ENCODE data around the gene YKT6. TPM values are rescaled to one million over a fixed set of nuclear protein-coding genes. Genes with fewer than 3 reads are reported as not detected.

Gene YKT6
- total RNA-seq, 1 donor from 2014 or later, result 53.3 TPM

DNA sequence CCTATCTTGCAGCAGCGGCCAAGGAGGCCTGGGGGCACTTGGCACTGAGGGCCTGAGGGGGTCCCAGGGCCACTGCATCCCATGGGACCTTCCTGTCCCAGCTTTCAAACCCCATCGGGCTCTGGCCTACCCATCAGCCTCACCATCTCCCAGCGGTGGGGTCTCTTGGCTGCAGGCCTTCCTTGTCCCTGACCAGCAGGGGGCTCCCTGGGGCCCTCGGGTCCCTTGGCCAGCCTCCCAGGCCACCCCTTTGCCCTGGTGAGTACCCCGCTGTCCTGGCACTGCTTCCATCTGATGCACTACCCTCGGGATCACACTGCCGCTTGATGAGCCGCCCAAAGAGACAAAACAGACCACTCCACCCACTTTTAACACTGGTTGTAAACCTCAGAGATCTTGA lies 43.5 kb downstream of the YKT6 start:
- H3K4me1 ChIP-seq, result peaks cover 11% of the 10 kb centered on the region
- H3K4me3 ChIP-seq, result no peak overlapping the region
- intact Hi-C loops (cut with micrococcal nuclease), result loop anchor here (10.0 kb wide), 1 partner anchor 231 kb away; no protein-coding TSS in a partner anchor
- H3K27me3 ChIP-seq (ENCODE audit: low read depth), result no peaks in the 10 kb centered on the region
- no peak for DNase-seq
- no peak overlapping the region for H3K27ac ChIP-seq (replicated peaks)
- H3K9me3 ChIP-seq (replicated peaks), result no peaks in the 10 kb centered on the region
- TF ChIP-seq, protein P1, sequence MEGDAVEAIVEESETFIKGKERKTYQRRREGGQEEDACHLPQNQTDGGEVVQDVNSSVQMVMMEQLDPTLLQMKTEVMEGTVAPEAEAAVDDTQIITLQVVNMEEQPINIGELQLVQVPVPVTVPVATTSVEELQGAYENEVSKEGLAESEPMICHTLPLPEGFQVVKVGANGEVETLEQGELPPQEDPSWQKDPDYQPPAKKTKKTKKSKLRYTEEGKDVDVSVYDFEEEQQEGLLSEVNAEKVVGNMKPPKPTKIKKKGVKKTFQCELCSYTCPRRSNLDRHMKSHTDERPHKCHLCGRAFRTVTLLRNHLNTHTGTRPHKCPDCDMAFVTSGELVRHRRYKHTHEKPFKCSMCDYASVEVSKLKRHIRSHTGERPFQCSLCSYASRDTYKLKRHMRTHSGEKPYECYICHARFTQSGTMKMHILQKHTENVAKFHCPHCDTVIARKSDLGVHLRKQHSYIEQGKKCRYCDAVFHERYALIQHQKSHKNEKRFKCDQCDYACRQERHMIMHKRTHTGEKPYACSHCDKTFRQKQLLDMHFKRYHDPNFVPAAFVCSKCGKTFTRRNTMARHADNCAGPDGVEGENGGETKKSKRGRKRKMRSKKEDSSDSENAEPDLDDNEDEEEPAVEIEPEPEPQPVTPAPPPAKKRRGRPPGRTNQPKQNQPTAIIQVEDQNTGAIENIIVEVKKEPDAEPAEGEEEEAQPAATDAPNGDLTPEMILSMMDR (IDR thresholded peaks at IDR 0.05; ENCODE audit: borderline replicate concordance), result peak; percentile 62
- no peaks in the 10 kb centered on the region for H3K36me3 ChIP-seq

DNA sequence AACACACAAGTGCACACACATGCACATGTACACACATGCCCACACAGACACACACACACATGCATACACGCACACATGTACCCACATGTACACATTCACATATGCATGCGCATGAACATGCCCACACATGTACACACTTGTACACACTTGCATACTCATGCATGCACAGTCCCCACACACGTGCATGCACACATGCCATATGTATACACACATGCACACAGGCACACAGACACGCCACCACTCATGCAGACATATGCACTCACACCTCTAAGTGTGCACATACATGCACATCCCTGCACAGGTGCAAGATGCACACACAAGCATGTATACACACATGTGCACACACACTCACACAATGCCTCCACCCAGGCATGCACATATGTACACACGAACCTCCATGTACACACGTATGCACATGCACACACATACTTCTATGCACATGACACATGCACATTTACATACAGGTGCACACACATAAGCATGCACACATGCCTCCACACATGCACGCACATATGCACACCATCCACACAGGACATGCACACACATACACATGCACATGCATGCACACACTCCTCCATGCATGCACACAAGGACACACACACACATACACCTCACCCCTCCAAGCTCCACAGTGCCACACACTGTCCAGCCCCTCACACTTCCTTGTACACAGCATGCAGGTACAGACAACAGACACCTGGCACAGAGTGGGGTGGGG lies 45.8 kb downstream of the YKT6 start:
- Histone ChIP-seq H3K27ac (replicated peaks) (no peak overlapping the region), H3K9me3 (replicated peaks) (no peaks in the 10 kb centered on the region), H3K4me1 (peaks cover 5% of the 10 kb centered on the region), H3K27me3 (ENCODE audit: low read depth) (no peaks in the 10 kb centered on the region), H3K4me3 (no peak overlapping the region), H3K36me3 (no peaks in the 10 kb centered on the region)
- TF ChIP-seq, protein P1 (IDR thresholded peaks at IDR 0.05; ENCODE audit: borderline replicate concordance), result no peak
- intact Hi-C loops (cut with micrococcal nuclease), result loop anchor here (10.0 kb wide), 1 partner anchor 228 kb away; no protein-coding TSS in a partner anchor
- DNase-seq, result no peak

DNA sequence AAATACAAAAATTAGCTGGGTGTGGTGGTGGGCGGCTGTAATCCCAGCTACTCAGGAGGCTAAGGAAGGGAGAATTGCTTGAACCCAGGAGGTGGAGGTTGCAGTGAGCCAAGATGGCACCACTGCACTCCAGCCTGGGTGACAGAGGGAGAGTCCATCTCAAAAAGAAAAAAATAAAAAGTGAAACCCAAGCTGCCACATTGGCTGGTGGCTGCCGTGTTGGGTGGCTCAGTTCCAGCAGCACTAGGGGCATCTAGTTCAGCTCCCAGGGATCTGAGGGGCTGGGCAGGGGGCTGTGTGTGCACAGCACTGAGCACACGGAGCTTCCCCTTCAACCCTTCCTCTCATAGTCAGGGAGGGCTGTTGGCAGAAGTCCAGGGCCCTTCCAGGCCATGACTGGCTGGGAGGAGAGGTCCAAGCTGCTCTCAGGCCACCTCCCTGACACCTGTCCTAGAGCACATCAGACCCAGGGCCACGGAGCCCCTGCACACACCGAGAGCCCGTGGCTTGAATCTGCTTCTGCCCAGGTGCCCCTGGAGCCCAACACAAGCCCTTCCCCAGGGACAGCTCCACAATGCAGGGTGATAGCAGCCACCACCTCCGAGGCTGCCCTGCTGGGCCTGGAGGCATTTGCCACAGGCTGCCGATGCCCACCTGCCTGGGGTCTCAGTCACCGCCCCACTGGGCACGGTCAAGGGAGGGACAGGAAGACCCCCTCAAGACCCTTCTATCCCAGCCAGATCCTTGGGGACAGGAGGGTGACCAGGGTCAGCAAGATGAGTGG lies 47.3 kb downstream of the YKT6 start:
- TF ChIP-seq, protein P1 (IDR thresholded peaks at IDR 0.05; ENCODE audit: borderline replicate concordance), result no peak
- intact Hi-C loops (cut with micrococcal nuclease), result loop anchor here (10.0 kb wide), 1 partner anchor 227 kb away; no protein-coding TSS in a partner anchor
- Histone ChIP-seq H3K27me3 (ENCODE audit: low read depth) (no peaks in the 10 kb centered on the region), H3K27ac (replicated peaks) (no peak overlapping the region), H3K4me1 (peaks cover 5% of the 10 kb centered on the region), H3K9me3 (replicated peaks) (no peaks in the 10 kb centered on the region), H3K4me3 (no peak overlapping the region), H3K36me3 (no peaks in the 10 kb centered on the region)
- DNase-seq, result no peak

DNA sequence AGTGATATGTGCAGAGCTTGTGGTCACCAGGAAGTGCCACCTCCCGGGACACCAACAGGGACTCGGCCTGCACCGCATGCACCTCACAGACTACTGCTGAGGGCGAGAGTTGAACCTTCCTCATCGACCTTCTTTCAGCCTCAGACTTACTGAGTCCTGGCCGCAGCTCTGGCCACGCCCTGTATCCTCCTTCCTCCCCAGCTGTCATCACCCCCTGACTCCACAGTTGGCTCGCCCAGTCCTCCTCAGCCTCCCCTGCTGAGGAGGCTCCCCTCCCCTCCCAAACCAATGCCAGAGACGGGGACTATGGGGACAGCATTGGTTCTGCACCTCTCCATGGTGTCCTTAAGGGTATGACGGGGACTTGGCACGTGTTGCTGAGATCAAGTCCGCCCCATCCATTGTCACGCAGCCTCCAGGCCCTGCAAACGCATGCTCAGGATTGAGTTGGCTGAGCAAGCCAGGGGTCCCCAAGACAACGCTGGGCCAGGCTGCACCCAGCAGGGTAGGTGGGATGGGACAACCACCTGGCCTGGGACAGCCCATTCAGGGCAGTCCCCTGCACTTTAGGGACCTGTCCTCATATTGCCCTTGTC lies 49.0 kb downstream of the YKT6 start:
- Histone ChIP-seq H3K27ac (replicated peaks) (no peak overlapping the region), H3K4me3 (no peak overlapping the region), H3K4me1 (no peaks in the 10 kb centered on the region), H3K27me3 (ENCODE audit: low read depth) (no peaks in the 10 kb centered on the region), H3K9me3 (replicated peaks) (no peaks in the 10 kb centered on the region), H3K36me3 (no peaks in the 10 kb centered on the region)
- TF ChIP-seq, protein P1 (IDR thresholded peaks at IDR 0.05; ENCODE audit: borderline replicate concordance), result no peak
- intact Hi-C loops (cut with micrococcal nuclease), result loop anchor here (10.0 kb wide), 1 partner anchor 225 kb away; no protein-coding TSS in a partner anchor
- DNase-seq, result no peak

DNA sequence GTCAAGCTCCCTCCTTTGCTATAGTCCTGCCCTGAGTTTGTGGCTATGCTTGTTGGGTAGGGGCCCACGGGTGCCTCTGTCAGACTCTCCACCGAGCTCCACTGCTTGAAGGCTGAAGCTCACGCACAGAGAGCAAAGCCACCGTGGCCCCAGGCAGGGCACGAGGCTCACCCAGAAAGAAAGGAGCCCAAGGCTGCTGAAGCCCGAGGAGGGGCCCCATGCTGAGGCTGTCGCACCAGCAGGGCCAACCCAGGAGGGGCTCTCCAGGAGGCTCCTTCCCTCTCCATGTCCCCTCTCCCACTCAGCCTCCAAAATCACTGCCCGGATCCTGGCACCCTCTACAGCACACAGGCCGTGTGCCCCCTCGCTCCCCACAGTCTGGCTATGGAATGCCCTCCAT lies 50.5 kb downstream of the YKT6 start:
- DNase-seq, result no peak
- H3K4me3 ChIP-seq, result no peak overlapping the region
- intact Hi-C loops (cut with micrococcal nuclease), result no loop called here

More for the DNA sequence above, 50.5 kb downstream of the YKT6 start:
- Histone ChIP-seq H3K27me3 (ENCODE audit: low read depth) (no peaks in the 10 kb centered on the region), H3K9me3 (replicated peaks) (no peaks in the 10 kb centered on the region), H3K27ac (replicated peaks) (no peak overlapping the region), H3K4me1 (peaks cover 12% of the 10 kb centered on the region), H3K36me3 (no peaks in the 10 kb centered on the region)
- TF ChIP-seq, protein P1 (IDR thresholded peaks at IDR 0.05; ENCODE audit: borderline replicate concordance), result no peak

Data from left ventricle myocardium inferior (tissue), 1 donor.